ENCODE measurements around the gene CHI3L2. TPM values are rescaled to one million over a fixed set of nuclear protein-coding genes. Genes with fewer than 3 reads are reported as not detected.
"Not testable (repeated sequence)": the region's sequence is repeated elsewhere in the genome, so short reads cannot be mapped to it uniquely, and the experiment has no call there.

The CHI3L2 gene
- total and polyA plus RNA-seq, 2 of the 13 experiments (the other 11 are each of a cell fraction or from before 2014, with no cell fraction given) = 0.46 to 1.7 TPM

GRCh38 chr1:111214884-111215283 lies 12.6 kb upstream of the CHI3L2 start (continued):
- TF ChIP-seq GRHL1 (CRISPR knock-in tag; conservative IDR thresholded peaks at IDR 0.05) = no peak
- TF ChIP-seq NBN (conservative IDR thresholded peaks at IDR 0.05) = no peak
- no peak for TF ChIP-seq PBX2 (CRISPR knock-in tag; IDR thresholded peaks at IDR 0.05)
- no peak for TF ChIP-seq SIN3A (IDR thresholded peaks at IDR 0.05; ENCODE audit: borderline replicate concordance, low read depth, low read length)
- no peak for TF ChIP-seq GTF2F1 (IDR thresholded peaks at IDR 0.05; ENCODE audit: low read length)
- no peak for TF ChIP-seq DR1 (CRISPR knock-in tag; IDR thresholded peaks at IDR 0.05)
- TF ChIP-seq FOXK1 (CRISPR knock-in tag; IDR thresholded peaks at IDR 0.05; ENCODE audit: borderline replicate concordance, low read depth) = no peak
- TF ChIP-seq DBP (CRISPR knock-in tag; IDR thresholded peaks at IDR 0.05; ENCODE audit: not compliant biosample characterization) = no peak

- CTCF ChIA-PET (ENCODE audit: low intra/inter-chr PET ratio, low total read pairs) = not testable (repeated sequence)
Measured at GRCh38 chr1:111215285-111215684, 12.2 kb upstream of the CHI3L2 start.

More at GRCh38 chr1:111215285-111215684, 12.2 kb upstream of the CHI3L2 start:
- peaks cover 39% of the 10 kb centered on the region for H3K4me1 ChIP-seq (ENCODE audit: insufficient read depth, low read length)
- H3K79me2 ChIP-seq (ENCODE audit: insufficient read depth, low read length); in situ Hi-C loops (cut with HindIII; ENCODE audit: extremely low pct_ligation_motif_present, low pct_unique_long_range_greater_than_20kb); H3K4me2 ChIP-seq (ENCODE audit: low read depth, low read length); H3K27me3 ChIP-seq (ENCODE audit: control insufficient read depth in 1 of 2, insufficient read depth in 2 of 2, low read length in 2 of 2); H3K36me3 ChIP-seq (replicated peaks in 1 of 2; ENCODE audit: control insufficient read depth in 1 of 2, insufficient read depth in 2 of 2, low read length in 2 of 2); intact Hi-C loops (cut with micrococcal nuclease; ENCODE audit: unreplicated experiment); H4K20me1 ChIP-seq (ENCODE audit: insufficient read depth, low read length); H3K9ac ChIP-seq (ENCODE audit: insufficient read depth, low read depth, low read length); H3K9me3 ChIP-seq (ENCODE audit: low read length); FAIRE-seq; POLR2A ChIA-PET; H3K4me3 ChIP-seq (replicated peaks in 1 of 3; ENCODE audit: insufficient read depth in 1 of 3, low read depth in 2 of 3, low read length in 3 of 3); H3K27ac ChIP-seq (ENCODE audit: extremely low read length, insufficient read depth, low read length); DNase-seq (ENCODE audit: low spot score); BruUV-seq (replicated peaks); H2AFZ ChIP-seq (ENCODE audit: low read length); ATAC-seq: not testable (repeated sequence)
- 95% methylated on average over 2 of the region's 2 CpGs for WGBS (ENCODE audit: low lambda C conversion rate)

Measured in HepG2 (cell line).